HEK293 (cell line): ENCODE measurements around the gene FASTKD3.

ENCODE experiments used
- CTCF ChIP-seq: fragments of 450-650 bp; formaldehyde crosslinking; IDR thresholded peaks from 2 replicates; pipeline ENCODE4 v1.5.1; 2016; ENCODE audit warnings: missing biosample characterization, missing genetic modification characterization
- SALL2 ChIP-seq: fragments of 450-650 bp; formaldehyde crosslinking; IDR thresholded peaks from 2 replicates; pipeline ENCODE4 v1.5.0; 2017; ENCODE audit warnings: missing biosample characterization, mild to moderate bottlenecking, missing genetic modification characterization, borderline replicate concordance
- ZBTB8A ChIP-seq: fragments of 450-650 bp; formaldehyde crosslinking; IDR thresholded peaks from 2 replicates; pipeline ENCODE4 v1.5.1; 2016; ENCODE audit warnings: missing biosample characterization, missing genetic modification characterization
- ZNF140 ChIP-seq: fragments of 450-650 bp; formaldehyde crosslinking; IDR thresholded peaks from 2 replicates; pipeline ENCODE4 v1.5.1; 2016; ENCODE audit warnings: missing biosample characterization, missing genetic modification characterization
- ZNF510 ChIP-seq: fragments of 450-650 bp; formaldehyde crosslinking; IDR thresholded peaks from 2 replicates; pipeline ENCODE4 v1.5.1; 2018; ENCODE audit warnings: mild to moderate bottlenecking, missing genetic modification characterization, missing biosample characterization; ENCODE audit not compliant: insufficient replicate concordance

- TF ChIP-seq ZNF510 (tag by site-specific recombination) (no peak), SALL2 (no peak), ZNF140 (tag by site-specific recombination) (no peak), CTCF (no peak), ZBTB8A (no peak)
Observed at GRCh38 chr5:7868427-7868772, 431 bp downstream of the FASTKD3 start.
